Measurements from ENCODE around the gene MAT2B.

The MAT2B gene

GRCh38 chr5:163506095-163506457 lies 657 bp downstream of the MAT2B start:
- POLR2A ChIA-PET: interaction anchor here (0.9 to 5.1 kb wide), 7 partner anchors 11 to 68 kb away, joined by 3 to 77 read pairs (median 5); partner anchors contain the start of genes CCNG1, HMMR and NUDCD2
- DNase-seq (ENCODE audit: extremely low spot score): no peak
- no peak for TF ChIP-seq SUZ12 (IDR thresholded peaks at IDR 0.05)
- no peak; the same call in 1 of the 2 replicates for TF ChIP-seq ZNF384 (IDR thresholded peaks at IDR 0.05)
- no peak for TF ChIP-seq CTBP1 (IDR thresholded peaks at IDR 0.05; ENCODE audit: borderline replicate concordance)
- TF ChIP-seq PKNOX1 (IDR thresholded peaks at IDR 0.05): no peak
- no peak for TF ChIP-seq L3MBTL2 (conservative IDR thresholded peaks at IDR 0.05)
- TF ChIP-seq NFRKB (IDR thresholded peaks at IDR 0.05): no peak
- no peak for TF ChIP-seq SP1 (IDR thresholded peaks at IDR 0.05)
- TF ChIP-seq FOXA1 (IDR thresholded peaks at IDR 0.05): no peak
- CTCF ChIA-PET: interaction anchor here (1.0 kb wide), 1 partner anchor 10 kb away, joined by 3 read pairs; no protein-coding TSS in a partner anchor

GRCh38 chr5:163506726-163507125 lies 1.3 kb downstream of the MAT2B start:
- POLR2A ChIA-PET: interaction anchor here (1.0 kb wide), 1 partner anchor 47 kb away, joined by 4 read pairs; the partner anchor contains the start of genes HMMR and NUDCD2
- CTCF ChIA-PET: interaction anchor here (0.6 kb wide), 1 partner anchor 22 kb away, joined by 3 read pairs; no protein-coding TSS in a partner anchor

GRCh38 chr5:163508753-163509152 lies 3.3 kb downstream of the MAT2B start:
- no peak for TF ChIP-seq BHLHE40 (IDR thresholded peaks at IDR 0.05; ENCODE audit: borderline replicate concordance)
- POLR2A ChIA-PET: interaction anchor here (1.1 to 2.6 kb wide), 2 partner anchors 48 to 71 kb away, joined by 4 to 15 read pairs; partner anchors contain the start of genes CCNG1, HMMR and NUDCD2
- CTCF ChIA-PET: interaction anchor here (0.6 kb wide), 1 partner anchor 432 kb away, joined by 3 read pairs; no protein-coding TSS in a partner anchor
- no peak for DNase-seq (ENCODE audit: extremely low spot score)

More at GRCh38 chr5:163506726-163507125, 1.3 kb downstream of the MAT2B start:
- no peak for DNase-seq (ENCODE audit: extremely low spot score)
- no peak for TF ChIP-seq BHLHE40 (IDR thresholded peaks at IDR 0.05; ENCODE audit: borderline replicate concordance)
- no peak for TF ChIP-seq FOXM1 (IDR thresholded peaks at IDR 0.05; ENCODE audit: borderline replicate concordance)
- TF ChIP-seq ZNF384 (IDR thresholded peaks at IDR 0.05): no peak
- no peak for TF ChIP-seq FOXA1 (IDR thresholded peaks at IDR 0.05)
- no peak for TF ChIP-seq HDGF (IDR thresholded peaks at IDR 0.05; ENCODE audit: borderline replicate concordance)
- TF ChIP-seq ARNT (IDR thresholded peaks at IDR 0.05): no peak
- TF ChIP-seq ELF4 (IDR thresholded peaks at IDR 0.05): no peak
- TF ChIP-seq L3MBTL2 (conservative IDR thresholded peaks at IDR 0.05): no peak
- no peak for TF ChIP-seq FOXK2 (IDR thresholded peaks at IDR 0.05)
- TF ChIP-seq SP1 (IDR thresholded peaks at IDR 0.05): no peak
- TF ChIP-seq TARDBP (IDR thresholded peaks at IDR 0.05): no peak
- no peak for TF ChIP-seq LEF1 (IDR thresholded peaks at IDR 0.05; ENCODE audit: borderline replicate concordance)
- TF ChIP-seq PKNOX1 (IDR thresholded peaks at IDR 0.05): no peak
- no peak for TF ChIP-seq SUZ12 (IDR thresholded peaks at IDR 0.05)
- no peak for TF ChIP-seq CTBP1 (IDR thresholded peaks at IDR 0.05; ENCODE audit: borderline replicate concordance)
- no peak for TF ChIP-seq NFRKB (IDR thresholded peaks at IDR 0.05)

GRCh38 chr5:163509291-163509951 lies 4.0 kb downstream of the MAT2B start:
- DNase-seq (ENCODE audit: extremely low spot score): peak; percentile 16
- CTCF ChIA-PET: no interaction called here
- POLR2A ChIA-PET: interaction anchor here (1.1 to 2.6 kb wide), 2 partner anchors 49 to 72 kb away, joined by 4 to 15 read pairs; partner anchors contain the start of genes CCNG1, HMMR and NUDCD2
- TF ChIP-seq FOXM1 (IDR thresholded peaks at IDR 0.05; ENCODE audit: borderline replicate concordance) (no peak), HDGF (IDR thresholded peaks at IDR 0.05; ENCODE audit: borderline replicate concordance) (no peak), NFRKB (IDR thresholded peaks at IDR 0.05) (no peak), BHLHE40 (IDR thresholded peaks at IDR 0.05; ENCODE audit: borderline replicate concordance) (no peak), PKNOX1 (IDR thresholded peaks at IDR 0.05) (no peak), FOXK2 (IDR thresholded peaks at IDR 0.05) (no peak)

- TF ChIP-seq BHLHE40 (IDR thresholded peaks at IDR 0.05; ENCODE audit: borderline replicate concordance) (no peak), PKNOX1 (IDR thresholded peaks at IDR 0.05) (no peak), HDGF (IDR thresholded peaks at IDR 0.05; ENCODE audit: borderline replicate concordance) (no peak), L3MBTL2 (conservative IDR thresholded peaks at IDR 0.05) (no peak), ARNT (IDR thresholded peaks at IDR 0.05) (no peak), FOXM1 (IDR thresholded peaks at IDR 0.05; ENCODE audit: borderline replicate concordance) (no peak)
- POLR2A ChIA-PET: no interaction called here
- CTCF ChIA-PET: no interaction called here
- no peak for DNase-seq (ENCODE audit: extremely low spot score)
Measured at GRCh38 chr5:163512526-163512925, 7.1 kb downstream of the MAT2B start.

- no peak for DNase-seq (ENCODE audit: extremely low spot score)
- ChIA-PET POLR2A (no interaction called here), CTCF (no interaction called here)
- no peak for TF ChIP-seq FOXK2 (IDR thresholded peaks at IDR 0.05)
- TF ChIP-seq ZNF384 (IDR thresholded peaks at IDR 0.05): no peak
- TF ChIP-seq SUZ12 (IDR thresholded peaks at IDR 0.05): no peak
- no peak for TF ChIP-seq SP1 (IDR thresholded peaks at IDR 0.05)
- TF ChIP-seq CTBP1 (IDR thresholded peaks at IDR 0.05; ENCODE audit: borderline replicate concordance): no peak
- TF ChIP-seq ARNT (IDR thresholded peaks at IDR 0.05): no peak
- TF ChIP-seq BHLHE40 (IDR thresholded peaks at IDR 0.05; ENCODE audit: borderline replicate concordance): no peak
Measured at GRCh38 chr5:163525096-163525495, 19.7 kb downstream of the MAT2B start.

Data from HEK293T (cell line).